Activated CD4-positive, alpha-beta memory T cell treated with anti-CD3 and anti-CD28 coated beads, Interleukin-2, amount 10 ng/mL, durations not matched to agents 7 days and 5 days (primary cell): Measurements from ENCODE around the gene MAF. TPM values are rescaled to one million over a fixed set of nuclear protein-coding genes. Genes with fewer than 3 reads are reported as not detected.

Source experiments
- CTCF ChIA-PET: fragments of 350-600 bp; sonication (Branson Sonifier 250); formaldehyde crosslinking; loops from one replicate; lab custom pipeline; 2021; ENCODE audit warnings: antibody characterized with exemption, inconsistent platforms; lab: Charles Lee
- POLR2A ChIA-PET: fragments of 350-600 bp; sonication (Branson Sonifier 250); formaldehyde crosslinking; loops from one replicate; lab custom pipeline; 2021; ENCODE audit warnings: antibody characterized with exemption; lab: Charles Lee
- DNase-seq: peaks from one replicate; pipeline ENCODE4 v3.0.0-alpha.2; 2020
- H3K27ac Mint-ChIP-seq: one replicate; pipeline ENCODE4 v1.8.0; 2021; ENCODE audit warnings: mild to moderate bottlenecking, mixed read lengths
- H3K27me3 Mint-ChIP-seq: one replicate; pipeline ENCODE4 v1.8.0; 2021; ENCODE audit warnings: mixed read lengths
- H3K36me3 Mint-ChIP-seq: one replicate; pipeline ENCODE4 v1.8.0; 2021; ENCODE audit warnings: low read depth, mixed read lengths
- H3K4me1 Mint-ChIP-seq: one replicate; pipeline ENCODE4 v1.8.0; 2021; ENCODE audit warnings: mixed read lengths
- H3K4me3 Mint-ChIP-seq: one replicate; pipeline ENCODE4 v1.8.0; 2021; ENCODE audit warnings: mild to moderate bottlenecking, mixed read lengths
- H3K9me3 Mint-ChIP-seq: one replicate; pipeline ENCODE4 v1.8.0; 2021; ENCODE audit warnings: mixed read lengths
- total RNA-seq, 2 experiments: library from RNA; stranded (reverse); gene quantifications; one replicate each; pipeline ENCODE4 v1.2.3, GENCODE V29; 2021

Gene MAF
- total RNA-seq, 2 experiments from 2014 or later = 279 to 281 TPM

GRCh38 chr16:79598348-79599181 is 2.0 kb downstream of the MAF start:
- POLR2A ChIA-PET = interaction anchor here (0.6 to 6.3 kb wide), 30 partner anchors 8 to 982 kb away, joined by 3 to 202 read pairs (median 8); no protein-coding TSS in a partner anchor
- peaks cover 31% of the 10 kb centered on the region for H3K4me1 Mint-ChIP-seq
- H3K27me3 Mint-ChIP-seq = no peaks in the 10 kb centered on the region

GRCh38 chr16:79598063-79598347 is 2.5 kb downstream of the MAF start:
- Mint-ChIP-seq H3K27me3 (no peaks in the 10 kb centered on the region), H3K36me3 (peaks cover 65% of the 10 kb centered on the region), H3K9me3 (no peaks in the 10 kb centered on the region), H3K4me3 (peak overlapping the region; percentile 91), H3K27ac (peak overlapping the region; percentile 95), H3K4me1 (peaks cover 34% of the 10 kb centered on the region)
- CTCF ChIA-PET = interaction anchor here (0.8 to 1.6 kb wide), 4 partner anchors 19 to 825 kb away, joined by 3 to 5 read pairs (median 3); no protein-coding TSS in a partner anchor
- no peak for DNase-seq
- POLR2A ChIA-PET = interaction anchor here (0.6 to 6.3 kb wide), 21 partner anchors 12 to 897 kb away, joined by 3 to 202 read pairs (median 48); no protein-coding TSS in a partner anchor

More at GRCh38 chr16:79598348-79599181, 2.0 kb downstream of the MAF start:
- no peaks in the 10 kb centered on the region for H3K9me3 Mint-ChIP-seq
- CTCF ChIA-PET = interaction anchor here (0.8 to 3.9 kb wide), 6 partner anchors 19 to 825 kb away, joined by 3 to 22 read pairs (median 3); no protein-coding TSS in a partner anchor
- peak; percentile 70 for DNase-seq
- peak overlapping the region; percentile 95 for H3K27ac Mint-ChIP-seq
- peak overlapping the region; percentile 91 for H3K4me3 Mint-ChIP-seq
- H3K36me3 Mint-ChIP-seq = peaks cover 59% of the 10 kb centered on the region

GRCh38 chr16:79597277-79598062 is 3.1 kb downstream of the MAF start:
- Mint-ChIP-seq H3K27ac (peak overlapping the region; percentile 95), H3K27me3 (no peaks in the 10 kb centered on the region), H3K9me3 (no peaks in the 10 kb centered on the region), H3K4me3 (peak overlapping the region; percentile 91), H3K36me3 (peaks cover 70% of the 10 kb centered on the region), H3K4me1 (peaks cover 34% of the 10 kb centered on the region)
- POLR2A ChIA-PET = interaction anchor here (0.6 to 6.3 kb wide), 21 partner anchors 11 to 896 kb away, joined by 3 to 202 read pairs (median 48); no protein-coding TSS in a partner anchor
- DNase-seq = no peak
- CTCF ChIA-PET = interaction anchor here (0.8 to 1.6 kb wide), 4 partner anchors 20 to 1497 kb away, joined by 3 to 5 read pairs (median 3); no protein-coding TSS in a partner anchor

GRCh38 chr16:79595931-79596450 is 4.5 kb downstream of the MAF start:
- Mint-ChIP-seq H3K27me3 (no peaks in the 10 kb centered on the region), H3K36me3 (peaks cover 83% of the 10 kb centered on the region), H3K27ac (peak overlapping the region; percentile 84), H3K4me1 (peaks cover 39% of the 10 kb centered on the region), H3K9me3 (no peaks in the 10 kb centered on the region), H3K4me3 (peak overlapping the region; percentile 91)
- POLR2A ChIA-PET = interaction anchor here (1.6 kb wide), 1 partner anchor 316 kb away, joined by 6 read pairs; no protein-coding TSS in a partner anchor
- CTCF ChIA-PET = no interaction called here
- no peak for DNase-seq

GRCh38 chr16:79595231-79595641 is 5.3 kb downstream of the MAF start:
- DNase-seq = no peak
- ChIA-PET POLR2A (interaction anchor here (1.2 to 1.6 kb wide), 2 partner anchors 72 to 316 kb away, joined by 3 to 6 read pairs; no protein-coding TSS in a partner anchor), CTCF (no interaction called here)
- Mint-ChIP-seq H3K9me3 (no peaks in the 10 kb centered on the region), H3K27me3 (peaks cover 1% of the 10 kb centered on the region), H3K4me3 (peak overlapping the region; percentile 91), H3K4me1 (peaks cover 45% of the 10 kb centered on the region), H3K27ac (peak overlapping the region; percentile 84), H3K36me3 (peaks cover 81% of the 10 kb centered on the region)

GRCh38 chr16:79593754-79594153 is 6.8 kb downstream of the MAF start:
- peaks cover 50% of the 10 kb centered on the region for H3K4me1 Mint-ChIP-seq
- peak overlapping the region; percentile 47 for H3K27ac Mint-ChIP-seq
- ChIA-PET CTCF (no interaction called here), POLR2A (interaction anchor here (1.2 to 1.9 kb wide), 5 partner anchors 177 to 631 kb away, joined by 3 to 7 read pairs (median 3); no protein-coding TSS in a partner anchor)
- H3K9me3 Mint-ChIP-seq = no peaks in the 10 kb centered on the region
- peaks cover 75% of the 10 kb centered on the region for H3K36me3 Mint-ChIP-seq
- peak overlapping the region; percentile 26 for H3K4me3 Mint-ChIP-seq
- no peak for DNase-seq
- H3K27me3 Mint-ChIP-seq = peaks cover 2% of the 10 kb centered on the region

GRCh38 chr16:79593074-79593531 is 7.4 kb downstream of the MAF start:
- CTCF ChIA-PET = no interaction called here
- Mint-ChIP-seq H3K36me3 (peaks cover 69% of the 10 kb centered on the region), H3K27ac (peak overlapping the region; percentile 64), H3K4me1 (peaks cover 50% of the 10 kb centered on the region), H3K4me3 (peak overlapping the region; percentile 30), H3K9me3 (no peaks in the 10 kb centered on the region), H3K27me3 (peaks cover 2% of the 10 kb centered on the region)
- POLR2A ChIA-PET = interaction anchor here (0.9 to 1.9 kb wide), 9 partner anchors 8 to 699 kb away, joined by 3 to 8 read pairs (median 3); partner anchors contain the start of gene MAF
- DNase-seq = no peak

- Mint-ChIP-seq H3K27me3 (peaks cover 6% of the 10 kb centered on the region), H3K9me3 (no peaks in the 10 kb centered on the region), H3K4me3 (no peak overlapping the region), H3K4me1 (peaks cover 50% of the 10 kb centered on the region), H3K27ac (peak overlapping the region; percentile 60), H3K36me3 (peaks cover 60% of the 10 kb centered on the region)
- ChIA-PET POLR2A (interaction anchor here (0.7 to 1.9 kb wide), 8 partner anchors 9 to 699 kb away, joined by 3 to 8 read pairs (median 3); partner anchors contain the start of gene MAF), CTCF (no interaction called here)
- no peak for DNase-seq
These were observed 8.4 kb downstream of the MAF start for GRCh38 chr16:79592186-79592585.

GRCh38 chr16:79589601-79590102 is 10.9 kb downstream of the MAF start:
- H3K27ac Mint-ChIP-seq = no peak overlapping the region
- peaks cover 37% of the 10 kb centered on the region for H3K36me3 Mint-ChIP-seq
- ChIA-PET CTCF (no interaction called here), POLR2A (interaction anchor here (0.7 to 1.8 kb wide), 9 partner anchors 9 to 627 kb away, joined by 3 to 5 read pairs (median 3); no protein-coding TSS in a partner anchor)
- H3K27me3 Mint-ChIP-seq = peaks cover 6% of the 10 kb centered on the region
- no peaks in the 10 kb centered on the region for H3K9me3 Mint-ChIP-seq
- peaks cover 36% of the 10 kb centered on the region for H3K4me1 Mint-ChIP-seq
- no peak for DNase-seq
- peak overlapping the region; percentile 6 for H3K4me3 Mint-ChIP-seq

- Mint-ChIP-seq H3K4me1 (peaks cover 24% of the 10 kb centered on the region), H3K4me3 (no peak overlapping the region), H3K27ac (no peak overlapping the region), H3K27me3 (peaks cover 9% of the 10 kb centered on the region), H3K36me3 (peaks cover 24% of the 10 kb centered on the region), H3K9me3 (no peaks in the 10 kb centered on the region)
- no peak for DNase-seq
- ChIA-PET CTCF (no interaction called here), POLR2A (no interaction called here)
These were observed 12.6 kb downstream of the MAF start for GRCh38 chr16:79587897-79588296.

- Mint-ChIP-seq H3K4me3 (no peak overlapping the region), H3K27me3 (peaks cover 9% of the 10 kb centered on the region), H3K9me3 (no peaks in the 10 kb centered on the region), H3K4me1 (peaks cover 18% of the 10 kb centered on the region), H3K27ac (no peak overlapping the region), H3K36me3 (peaks cover 18% of the 10 kb centered on the region)
- CTCF ChIA-PET = no interaction called here
- POLR2A ChIA-PET = no interaction called here
- DNase-seq = no peak
These were observed 13.2 kb downstream of the MAF start for GRCh38 chr16:79587296-79587695.

- peaks cover 4% of the 10 kb centered on the region for H3K36me3 Mint-ChIP-seq
- no peak overlapping the region for H3K4me3 Mint-ChIP-seq
- H3K27me3 Mint-ChIP-seq = peaks cover 10% of the 10 kb centered on the region
- H3K4me1 Mint-ChIP-seq = no peaks in the 10 kb centered on the region
- H3K27ac Mint-ChIP-seq = no peak overlapping the region
- ChIA-PET POLR2A (no interaction called here), CTCF (no interaction called here)
- DNase-seq = no peak
- H3K9me3 Mint-ChIP-seq = no peaks in the 10 kb centered on the region
These were observed 17.7 kb downstream of the MAF start for GRCh38 chr16:79582789-79583188.
